ENCODE results near the gene COL18A1. TPM values are rescaled to one million over a fixed set of nuclear protein-coding genes. Genes with fewer than 3 reads are reported as not detected.

The COL18A1 gene
- polyA plus RNA-seq, 4 donors: 2.2 to 34.3 (median 16.5) TPM

- Histone ChIP-seq H3K4me1 (ENCODE audit: control insufficient read depth in 3 of 3, insufficient read depth in 2 of 3, low read depth in 1 of 3, low read length in 2 of 3) (no peaks in the 10 kb centered on the region), H3K27me3 (ENCODE audit: control insufficient read depth in 3 of 3, insufficient read depth in 3 of 3, low read length in 3 of 3) (no peaks in the 10 kb centered on the region), H3K36me3 (ENCODE audit: control insufficient read depth in 3 of 3, insufficient read depth in 2 of 3, low read depth in 1 of 3, low read length in 3 of 3) (no peaks in the 10 kb centered on the region), H3K4me3 (ENCODE audit: low read depth in 1 of 3, low read length in 3 of 3) (no peak overlapping the region), H3K27ac (ENCODE audit: low read depth in 1 of 3, low read length in 2 of 3) (no peak overlapping the region), H3K9me3 (ENCODE audit: control insufficient read depth in 2 of 2, insufficient read depth in 1 of 2, low read depth in 1 of 2, low read length in 1 of 2) (peaks cover 0 to 4% of the 10 kb centered on the region in 2 donors)
- FAIRE-seq: no peak
- no peak for DNase-seq
- 74 to 82% (median 75%) methylated on average over 8 of the region's 8 CpGs for WGBS, 3 donors
Measured at GRCh38 chr21:45396620-45396995, 8.4 kb upstream of the COL18A1 start.

DNA sequence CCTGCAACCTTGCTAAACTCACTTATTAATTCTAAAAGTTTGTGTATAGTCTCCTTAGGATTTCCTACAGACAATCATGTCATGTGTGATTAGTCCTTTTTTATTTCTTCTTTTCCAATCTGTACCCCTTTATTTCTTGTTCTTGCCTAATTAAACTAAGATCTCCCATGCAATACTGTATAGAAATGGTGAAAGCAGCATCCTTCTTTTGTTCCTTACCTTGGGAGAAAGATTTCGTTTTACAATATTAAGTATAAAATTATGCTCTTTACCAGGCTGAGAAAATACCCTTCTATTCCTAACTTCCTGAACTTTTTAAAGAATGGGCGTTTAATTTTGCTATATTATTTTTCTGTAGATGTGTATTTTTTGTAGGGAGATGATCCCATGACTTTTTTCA, 7.6 kb upstream of the COL18A1 start:
- H3K4me1 ChIP-seq (ENCODE audit: control insufficient read depth in 3 of 3, insufficient read depth in 2 of 3, low read depth in 1 of 3, low read length in 2 of 3): no peaks in the 10 kb centered on the region
- no peaks in the 10 kb centered on the region for H3K36me3 ChIP-seq (ENCODE audit: control insufficient read depth in 3 of 3, insufficient read depth in 2 of 3, low read depth in 1 of 3, low read length in 3 of 3)
- 69 to 78% (median 77%) methylated on average over 2 of the region's 2 CpGs for WGBS, 3 donors
- no peak overlapping the region for H3K27ac ChIP-seq (ENCODE audit: low read depth in 1 of 3, low read length in 2 of 3)
- FAIRE-seq (no peak), DNase-seq (no peak)
- peaks cover 0 to 9% of the 10 kb centered on the region in 2 donors for H3K9me3 ChIP-seq (ENCODE audit: control insufficient read depth in 2 of 2, insufficient read depth in 1 of 2, low read depth in 1 of 2, low read length in 1 of 2)
- H3K27me3 ChIP-seq (ENCODE audit: control insufficient read depth in 3 of 3, insufficient read depth in 3 of 3, low read length in 3 of 3): peaks cover 0 to 4% (median 0%) of the 10 kb centered on the region in 3 donors
- no peak overlapping the region for H3K4me3 ChIP-seq (ENCODE audit: low read depth in 1 of 3, low read length in 3 of 3)

DNA sequence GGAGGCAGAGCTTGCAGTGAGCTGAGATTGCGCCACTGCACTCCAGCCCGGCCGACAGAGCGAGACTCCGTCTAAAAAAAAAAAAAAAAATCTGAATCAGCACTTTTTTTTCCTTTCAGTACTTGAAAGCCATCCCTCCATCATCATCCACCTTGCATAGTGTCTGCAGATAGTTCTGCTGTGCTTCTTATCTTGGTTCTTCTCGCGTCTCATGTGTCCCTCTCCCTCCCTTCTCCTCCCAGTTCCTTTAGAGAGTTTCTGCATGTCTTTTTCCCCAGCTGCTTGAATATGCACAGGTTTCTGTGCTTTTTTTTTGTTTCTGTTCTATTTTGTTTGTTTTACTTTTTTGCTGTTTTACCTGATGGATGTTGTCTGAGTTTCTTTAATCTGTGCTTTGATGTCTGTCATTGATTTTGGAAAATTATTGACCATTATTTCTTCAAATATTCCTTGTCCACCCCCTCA, 3.9 kb upstream of the COL18A1 start:
- no peaks in the 10 kb centered on the region for H3K36me3 ChIP-seq (ENCODE audit: control insufficient read depth in 3 of 3, insufficient read depth in 2 of 3, low read depth in 1 of 3, low read length in 3 of 3)
- FAIRE-seq: no peak
- 89 to 97% (median 91%) methylated on average over 4 to 7 of the region's 7 CpGs for WGBS, 3 donors
- peaks cover 0 to 24% (median 5%) of the 10 kb centered on the region in 3 donors for H3K27me3 ChIP-seq (ENCODE audit: control insufficient read depth in 3 of 3, insufficient read depth in 3 of 3, low read length in 3 of 3)
- H3K27ac ChIP-seq (ENCODE audit: low read depth in 1 of 3, low read length in 2 of 3): no peak overlapping the region
- H3K9me3 ChIP-seq (ENCODE audit: control insufficient read depth in 2 of 2, insufficient read depth in 1 of 2, low read depth in 1 of 2, low read length in 1 of 2): peaks cover 0 to 9% of the 10 kb centered on the region in 2 donors
- no peak for DNase-seq
- no peak overlapping the region for H3K4me3 ChIP-seq (ENCODE audit: low read depth in 1 of 3, low read length in 3 of 3)
- H3K4me1 ChIP-seq (ENCODE audit: control insufficient read depth in 3 of 3, insufficient read depth in 2 of 3, low read depth in 1 of 3, low read length in 2 of 3): peaks cover 0 to 7% (median 0%) of the 10 kb centered on the region in 3 donors

- DNase-seq: no peak
- no peak for FAIRE-seq
Measured at GRCh38 chr21:45401916-45402900, 2.8 kb upstream of the COL18A1 start.

GRCh38 chr21:45403133-45403824, 1.7 kb upstream of the COL18A1 start:
- WGBS, 3 donors: 40 to 79% (median 54%) methylated on average over 7 of the region's 7 CpGs
- no peak overlapping the region for H3K4me3 ChIP-seq (ENCODE audit: low read depth in 1 of 3, low read length in 3 of 3)
- no peak overlapping the region for H3K27ac ChIP-seq (ENCODE audit: low read depth in 1 of 3, low read length in 2 of 3)
- DNase-seq (no peak), FAIRE-seq (no peak)
- H3K9me3 ChIP-seq (ENCODE audit: control insufficient read depth in 2 of 2, insufficient read depth in 1 of 2, low read depth in 1 of 2, low read length in 1 of 2): peaks cover 0 to 9% of the 10 kb centered on the region in 2 donors
- peaks cover 0 to 13% (median 0%) of the 10 kb centered on the region in 3 donors for H3K4me1 ChIP-seq (ENCODE audit: control insufficient read depth in 3 of 3, insufficient read depth in 2 of 3, low read depth in 1 of 3, low read length in 2 of 3)
- H3K36me3 ChIP-seq (ENCODE audit: control insufficient read depth in 3 of 3, insufficient read depth in 2 of 3, low read depth in 1 of 3, low read length in 3 of 3): no peaks in the 10 kb centered on the region
- peaks cover 3 to 29% (median 5%) of the 10 kb centered on the region in 3 donors for H3K27me3 ChIP-seq (ENCODE audit: control insufficient read depth in 3 of 3, insufficient read depth in 3 of 3, low read length in 3 of 3)

More at GRCh38 chr21:45401916-45402900, 2.8 kb upstream of the COL18A1 start:
- H3K27ac ChIP-seq (ENCODE audit: low read depth in 1 of 3, low read length in 2 of 3): no peak overlapping the region
- H3K4me1 ChIP-seq (ENCODE audit: control insufficient read depth in 3 of 3, insufficient read depth in 2 of 3, low read depth in 1 of 3, low read length in 2 of 3): peaks cover 0 to 10% (median 0%) of the 10 kb centered on the region in 3 donors
- H3K9me3 ChIP-seq (ENCODE audit: control insufficient read depth in 2 of 2, insufficient read depth in 1 of 2, low read depth in 1 of 2, low read length in 1 of 2): peaks cover 0 to 9% of the 10 kb centered on the region in 2 donors
- no peaks in the 10 kb centered on the region for H3K36me3 ChIP-seq (ENCODE audit: control insufficient read depth in 3 of 3, insufficient read depth in 2 of 3, low read depth in 1 of 3, low read length in 3 of 3)
- WGBS, 3 donors: 83 to 90% (median 85%) methylated on average over 17 of the region's 17 CpGs
- peaks cover 0 to 29% (median 5%) of the 10 kb centered on the region in 3 donors for H3K27me3 ChIP-seq (ENCODE audit: control insufficient read depth in 3 of 3, insufficient read depth in 3 of 3, low read length in 3 of 3)
- H3K4me3 ChIP-seq (ENCODE audit: low read depth in 1 of 3, low read length in 3 of 3): no peak overlapping the region

- Histone ChIP-seq H3K9me3 (ENCODE audit: control insufficient read depth in 2 of 2, insufficient read depth in 1 of 2, low read depth in 1 of 2, low read length in 1 of 2) (peaks cover 0 to 9% of the 10 kb centered on the region in 2 donors), H3K27ac (ENCODE audit: low read depth in 1 of 3, low read length in 2 of 3) (peak overlapping the region in 1 of 3 donors; percentile 56), H3K4me3 (ENCODE audit: low read depth in 1 of 3, low read length in 3 of 3) (peak overlapping the region; percentile 17 to 57 (median 44)), H3K27me3 (ENCODE audit: control insufficient read depth in 3 of 3, insufficient read depth in 3 of 3, low read length in 3 of 3) (peaks cover 3 to 29% (median 5%) of the 10 kb centered on the region in 3 donors), H3K36me3 (ENCODE audit: control insufficient read depth in 3 of 3, insufficient read depth in 2 of 3, low read depth in 1 of 3, low read length in 3 of 3) (no peaks in the 10 kb centered on the region), H3K4me1 (ENCODE audit: control insufficient read depth in 3 of 3, insufficient read depth in 2 of 3, low read depth in 1 of 3, low read length in 2 of 3) (peaks cover 0 to 15% (median 0%) of the 10 kb centered on the region in 3 donors)
- WGBS, 3 donors: 9 to 20% (median 18%) methylated on average over 24 to 39 of the region's 39 CpGs
- FAIRE-seq: no peak
- DNase-seq: peak in 1 of 2 donors; percentile 41
Measured at GRCh38 chr21:45403825-45404729, 888 bp upstream of the COL18A1 start.

DNA sequence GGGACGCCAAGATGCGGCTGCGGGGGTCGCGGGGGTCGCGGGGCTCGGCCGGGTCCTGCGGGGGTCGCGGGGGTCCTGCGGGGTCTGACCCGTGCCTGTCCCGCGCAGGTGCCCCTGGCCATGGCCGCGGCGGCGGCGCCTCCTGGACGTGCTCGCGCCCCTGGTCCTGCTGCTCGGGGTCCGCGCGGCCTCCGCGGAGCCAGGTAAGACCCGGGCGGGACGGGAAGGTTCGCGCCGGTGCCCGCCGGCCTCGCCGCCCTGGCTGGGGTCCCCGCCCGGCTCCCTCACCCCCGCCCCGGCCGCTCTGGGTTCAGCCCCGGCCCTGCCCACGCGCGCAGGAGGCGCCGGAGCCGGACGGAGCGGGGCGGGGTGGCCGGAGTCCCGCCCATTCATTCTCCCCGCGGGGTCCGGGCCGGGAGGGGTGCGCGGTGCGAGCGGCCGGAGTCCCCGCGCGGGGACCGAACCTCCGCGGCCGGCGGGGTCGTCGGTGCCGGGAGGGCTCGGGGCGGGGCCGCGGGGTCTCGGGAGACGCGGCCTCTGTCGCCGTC, 380 bp downstream of the COL18A1 start:
- H3K9me3 ChIP-seq (ENCODE audit: control insufficient read depth in 2 of 2, insufficient read depth in 1 of 2, low read depth in 1 of 2, low read length in 1 of 2): peaks cover 0 to 9% of the 10 kb centered on the region in 2 donors
- peaks cover 3 to 29% (median 5%) of the 10 kb centered on the region in 3 donors for H3K27me3 ChIP-seq (ENCODE audit: control insufficient read depth in 3 of 3, insufficient read depth in 3 of 3, low read length in 3 of 3)
- no peaks in the 10 kb centered on the region for H3K36me3 ChIP-seq (ENCODE audit: control insufficient read depth in 3 of 3, insufficient read depth in 2 of 3, low read depth in 1 of 3, low read length in 3 of 3)
- WGBS, 3 donors: 0 to 2% (median 1%) methylated on average over 18 to 86 of the region's 86 CpGs
- DNase-seq (peak in 1 of 2 donors; percentile 68), FAIRE-seq (no peak)
- H3K4me1 ChIP-seq (ENCODE audit: control insufficient read depth in 3 of 3, insufficient read depth in 2 of 3, low read depth in 1 of 3, low read length in 2 of 3): peaks cover 0 to 18% (median 0%) of the 10 kb centered on the region in 3 donors
- H3K27ac ChIP-seq (ENCODE audit: low read depth in 1 of 3, low read length in 2 of 3): peak overlapping the region in 2 of 3 donors; percentile 17 to 78
- peak overlapping the region in 2 of 3 donors; percentile 38 to 57 for H3K4me3 ChIP-seq (ENCODE audit: low read depth in 1 of 3, low read length in 3 of 3)

Measured in small intestine (tissue), 7 donors.